ENCODE results near the gene OSGIN1. TPM values are rescaled to one million over a fixed set of nuclear protein-coding genes. Genes with fewer than 3 reads are reported as not detected.

The OSGIN1 gene
- total RNA-seq, 1 donor from 2014 or later, result 1.6 TPM

- POLR2A ChIA-PET, result no interaction called here
- no peak for TF ChIP-seq CTCF (IDR thresholded peaks at IDR 0.05)
- DNase-seq, result no peak
- Mint-ChIP-seq H3K4me1 (no peaks in the 10 kb centered on the region), H3K27me3 (no peaks in the 10 kb centered on the region), H3K4me3 (no peak overlapping the region), H3K27ac (no peak overlapping the region), H3K9me3 (no peaks in the 10 kb centered on the region), H3K36me3 (ENCODE audit: low read depth) (peaks cover 86% of the 10 kb centered on the region)
- no peak for ATAC-seq (ENCODE audit: low read depth)
- intact Hi-C loops (cut with micrococcal nuclease), result no loop called here
- CTCF ChIA-PET, result interaction anchor here (0.6 kb wide), 1 partner anchor 10 kb away, joined by 3 read pairs; no protein-coding TSS in a partner anchor
Observed at GRCh38 chr16:83914091-83914710, 38.8 kb upstream of the OSGIN1 start.

- H3K27me3 Mint-ChIP-seq, result no peaks in the 10 kb centered on the region
- H3K4me3 Mint-ChIP-seq, result no peak overlapping the region
- DNase-seq, result no peak
- H3K36me3 Mint-ChIP-seq (ENCODE audit: low read depth), result peaks cover 85% of the 10 kb centered on the region
- TF ChIP-seq CTCF (IDR thresholded peaks at IDR 0.05), result no peak
- no peaks in the 10 kb centered on the region for H3K4me1 Mint-ChIP-seq
- intact Hi-C loops (cut with micrococcal nuclease), result no loop called here
- H3K27ac Mint-ChIP-seq, result no peak overlapping the region
- ChIA-PET POLR2A (no interaction called here), CTCF (no interaction called here)
- ATAC-seq (ENCODE audit: low read depth), result no peak
- H3K9me3 Mint-ChIP-seq, result no peaks in the 10 kb centered on the region
Observed at GRCh38 chr16:83915081-83915480, 38.0 kb upstream of the OSGIN1 start.

- peaks cover 85% of the 10 kb centered on the region for H3K36me3 Mint-ChIP-seq (ENCODE audit: low read depth)
- DNase-seq (no peak), ATAC-seq (ENCODE audit: low read depth) (no peak)
- H3K4me1 Mint-ChIP-seq, result no peaks in the 10 kb centered on the region
- TF ChIP-seq CTCF (IDR thresholded peaks at IDR 0.05), result no peak
- no peak overlapping the region for H3K27ac Mint-ChIP-seq
- ChIA-PET POLR2A (no interaction called here), CTCF (no interaction called here)
- intact Hi-C loops (cut with micrococcal nuclease), result no loop called here
- H3K27me3 Mint-ChIP-seq, result no peaks in the 10 kb centered on the region
- no peaks in the 10 kb centered on the region for H3K9me3 Mint-ChIP-seq
- no peak overlapping the region for H3K4me3 Mint-ChIP-seq
Observed at GRCh38 chr16:83915491-83915890, 37.5 kb upstream of the OSGIN1 start.

GRCh38 chr16:83917152-83918120, 35.6 kb upstream of the OSGIN1 start:
- Mint-ChIP-seq H3K36me3 (ENCODE audit: low read depth) (peaks cover 81% of the 10 kb centered on the region), H3K4me1 (no peaks in the 10 kb centered on the region), H3K27ac (no peak overlapping the region), H3K9me3 (no peaks in the 10 kb centered on the region), H3K27me3 (no peaks in the 10 kb centered on the region), H3K4me3 (no peak overlapping the region)
- intact Hi-C loops (cut with micrococcal nuclease), result no loop called here
- CTCF ChIA-PET, result no interaction called here
- no peak for DNase-seq
- POLR2A ChIA-PET, result no interaction called here
- no peak for ATAC-seq (ENCODE audit: low read depth)
- no peak for TF ChIP-seq CTCF (IDR thresholded peaks at IDR 0.05)

GRCh38 chr16:83920894-83921491, 32.0 kb upstream of the OSGIN1 start:
- H3K27me3 Mint-ChIP-seq, result no peaks in the 10 kb centered on the region
- CTCF ChIA-PET, result no interaction called here
- no peak for ATAC-seq (ENCODE audit: low read depth)

More at GRCh38 chr16:83920894-83921491, 32.0 kb upstream of the OSGIN1 start:
- Mint-ChIP-seq H3K36me3 (ENCODE audit: low read depth) (peaks cover 65% of the 10 kb centered on the region), H3K4me3 (no peak overlapping the region), H3K9me3 (no peaks in the 10 kb centered on the region), H3K27ac (no peak overlapping the region), H3K4me1 (no peaks in the 10 kb centered on the region)
- DNase-seq, result no peak
- intact Hi-C loops (cut with micrococcal nuclease), result loop anchor here (10.0 kb wide), 1 partner anchor 144 kb away; no protein-coding TSS in a partner anchor
- POLR2A ChIA-PET, result no interaction called here
- no peak for TF ChIP-seq CTCF (IDR thresholded peaks at IDR 0.05)
